GM19238 (cell line): ENCODE measurements around the gene MEG3.

Experiments
- DNase-seq: peaks from one replicate; pipeline ENCODE4 v3.0.0; 2011; ENCODE audit warnings: low spot score; ENCODE audit not compliant: insufficient read length

Gene MEG3

GRCh38 chr14:100895411-100895810 is 69.5 kb downstream of the MEG3 start:
- DNase-seq = no peak

DNA sequence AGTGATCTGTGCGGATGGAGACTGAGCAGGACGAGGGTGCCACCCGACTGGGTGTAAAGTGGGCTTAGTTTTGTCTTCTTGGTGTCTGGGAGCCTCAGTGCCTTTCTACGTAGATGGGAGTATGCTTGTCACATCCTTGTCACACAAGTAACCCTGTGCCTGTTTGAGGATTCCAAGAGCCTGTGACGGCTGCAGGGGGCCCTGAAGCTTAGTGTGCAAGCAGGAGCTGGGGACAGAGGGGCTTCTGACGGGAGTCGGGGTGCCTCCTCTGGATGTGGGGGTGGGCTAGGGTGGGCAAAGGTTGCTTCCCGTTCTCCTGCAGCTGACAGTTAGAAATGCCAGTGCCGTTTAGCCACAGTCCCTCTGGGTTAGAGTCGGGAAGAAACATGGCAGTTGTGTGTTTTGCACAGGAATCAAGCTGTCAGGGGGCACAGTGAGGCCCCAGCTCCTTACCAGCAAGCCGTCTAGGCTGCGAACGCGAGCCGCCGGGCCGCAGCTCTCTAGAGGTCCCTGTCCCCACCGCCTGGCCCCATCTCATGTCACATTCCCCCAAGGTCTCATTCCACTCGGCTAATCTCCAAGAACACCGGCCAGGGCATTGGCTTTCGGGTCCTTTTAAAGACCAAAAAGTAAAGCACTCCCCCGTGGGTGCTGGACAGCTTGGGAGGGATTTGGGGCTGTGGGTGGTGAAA is 70.6 kb downstream of the MEG3 start:
- DNase-seq = no peak

DNA sequence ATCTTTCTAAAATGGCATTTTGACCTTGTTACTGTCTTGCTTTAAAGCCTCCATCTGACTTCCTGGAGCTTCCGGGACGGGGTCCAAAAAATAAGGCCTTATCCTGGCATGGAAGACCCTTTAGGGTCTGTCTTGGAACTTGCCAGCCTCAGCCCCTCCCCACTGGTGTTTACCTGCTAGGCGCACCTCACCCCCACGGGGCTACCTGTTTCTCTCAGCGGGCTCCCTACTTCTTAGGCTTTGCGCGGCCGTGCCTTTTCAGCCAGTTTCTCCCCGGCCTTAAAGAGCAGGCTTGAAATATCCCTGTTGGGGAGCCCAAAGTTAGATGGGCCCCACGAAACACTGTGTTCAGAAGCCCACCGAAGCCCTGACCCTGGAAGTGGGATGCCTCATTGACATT is 72.5 kb downstream of the MEG3 start:
- no peak for DNase-seq

DNA sequence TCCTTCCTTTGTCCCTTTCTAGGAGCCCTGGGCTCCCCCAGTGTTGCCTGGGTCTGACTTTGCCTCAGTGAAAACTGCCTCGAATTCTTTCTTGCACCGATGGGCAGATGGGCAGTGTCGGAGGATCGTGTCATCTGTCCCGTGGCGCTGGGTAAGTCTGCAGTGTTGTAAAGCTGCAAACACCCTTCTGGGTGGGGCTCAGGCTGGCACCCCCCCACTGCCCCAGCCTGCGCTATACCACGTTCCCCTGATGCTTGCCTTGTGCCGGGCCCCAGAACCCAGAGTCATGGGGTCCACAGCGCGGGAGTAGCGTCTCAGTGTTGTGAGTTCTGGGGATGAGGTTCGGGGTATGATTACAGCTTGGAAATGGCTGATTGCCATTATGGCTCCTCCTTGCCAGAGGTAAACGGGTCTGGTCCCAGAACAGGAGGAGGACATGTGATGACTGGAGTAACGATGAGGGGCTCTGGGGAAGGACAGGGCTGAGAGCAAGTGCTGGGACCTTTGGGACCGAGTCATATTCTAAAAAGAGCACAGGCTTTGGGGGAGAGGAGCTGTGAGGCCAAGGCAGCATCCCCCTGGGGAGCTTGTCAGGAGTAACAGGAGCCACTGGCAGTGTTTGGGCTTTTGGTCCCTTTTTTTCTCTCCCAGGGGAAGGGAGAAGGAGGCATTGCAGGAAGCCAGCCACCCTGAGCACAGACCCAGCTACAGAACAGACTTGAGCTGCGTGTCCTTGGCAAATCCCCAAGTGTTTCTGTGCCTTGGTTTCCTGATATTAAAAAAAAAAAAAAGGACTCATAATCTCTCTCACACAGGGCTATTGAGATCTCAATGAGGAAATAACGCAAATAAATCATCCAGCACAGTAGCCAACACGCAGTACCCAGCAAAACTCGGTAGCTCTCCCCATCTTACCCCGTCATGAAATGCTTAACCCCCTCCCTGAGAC is 73.3 kb downstream of the MEG3 start:
- DNase-seq = no peak

DNA sequence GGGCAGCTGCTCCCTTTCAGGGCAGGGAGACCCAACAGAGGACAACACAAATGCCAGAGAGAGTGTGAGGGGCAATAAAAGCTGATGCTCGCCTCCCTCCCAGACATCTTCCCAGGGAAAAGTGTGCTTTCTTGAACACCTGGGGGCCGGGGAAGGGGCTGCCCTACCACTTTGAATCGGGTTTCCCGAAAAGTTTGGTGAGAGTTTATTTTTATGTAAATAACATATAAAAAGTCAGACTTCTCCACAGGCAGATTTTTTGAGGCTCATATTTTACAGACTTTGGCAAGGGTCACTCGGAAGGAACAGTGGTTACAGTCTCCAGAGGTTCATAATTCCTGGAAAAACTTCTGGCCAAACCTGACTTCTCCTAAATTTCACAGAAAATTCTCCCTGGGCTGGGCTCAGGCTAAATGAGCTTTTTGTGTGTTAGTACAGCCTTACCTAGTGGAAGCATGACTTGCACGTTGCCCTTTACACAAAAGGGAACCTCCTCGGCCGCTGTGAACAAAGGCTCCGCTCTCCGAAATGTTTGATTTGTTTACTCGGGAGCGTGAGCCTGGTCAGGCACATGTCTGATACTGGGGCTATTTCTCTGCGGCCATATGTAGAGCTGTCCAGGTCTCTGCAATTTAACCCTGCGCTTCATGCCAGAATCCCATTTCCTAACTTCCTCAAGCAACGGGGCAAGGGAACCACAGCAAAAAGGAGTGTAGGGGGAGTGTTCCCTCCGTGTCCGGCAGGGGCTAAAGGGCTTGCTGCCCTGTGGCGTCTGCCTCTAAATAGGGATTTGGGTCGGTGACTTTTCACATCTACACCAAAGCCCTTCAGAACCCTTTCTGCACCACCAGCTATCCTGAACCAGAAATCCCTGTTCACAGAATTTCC is 74.2 kb downstream of the MEG3 start:
- no peak for DNase-seq

DNA sequence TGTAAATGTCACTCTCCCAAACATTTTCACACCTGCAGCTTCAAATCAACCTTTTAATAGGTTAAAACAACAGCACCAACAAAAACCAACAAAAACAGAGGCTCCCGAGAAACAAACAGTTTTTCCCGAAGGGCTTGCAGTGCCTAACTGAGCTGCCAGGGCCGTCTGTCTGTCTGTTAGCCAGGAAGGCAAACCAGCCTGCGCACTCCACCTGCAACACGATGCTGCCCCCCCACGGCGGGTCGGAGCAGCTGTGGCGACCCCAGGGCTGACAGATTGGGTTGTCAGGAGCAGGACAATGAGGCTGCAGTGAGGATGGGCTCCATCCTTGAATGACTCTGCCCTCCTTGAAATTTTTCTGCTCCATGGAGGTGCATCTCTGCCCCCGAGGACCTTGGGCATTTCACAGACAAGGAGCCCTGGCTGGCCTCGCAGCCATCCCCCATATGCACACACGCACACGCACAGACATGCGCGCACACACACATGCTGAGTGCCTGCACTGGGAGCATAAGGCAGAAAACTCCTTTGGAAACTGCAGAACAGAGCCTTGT is 75.0 kb downstream of the MEG3 start:
- no peak for DNase-seq

- no peak for DNase-seq
Measured at GRCh38 chr14:100901391-100902183, 75.7 kb downstream of the MEG3 start.

DNA sequence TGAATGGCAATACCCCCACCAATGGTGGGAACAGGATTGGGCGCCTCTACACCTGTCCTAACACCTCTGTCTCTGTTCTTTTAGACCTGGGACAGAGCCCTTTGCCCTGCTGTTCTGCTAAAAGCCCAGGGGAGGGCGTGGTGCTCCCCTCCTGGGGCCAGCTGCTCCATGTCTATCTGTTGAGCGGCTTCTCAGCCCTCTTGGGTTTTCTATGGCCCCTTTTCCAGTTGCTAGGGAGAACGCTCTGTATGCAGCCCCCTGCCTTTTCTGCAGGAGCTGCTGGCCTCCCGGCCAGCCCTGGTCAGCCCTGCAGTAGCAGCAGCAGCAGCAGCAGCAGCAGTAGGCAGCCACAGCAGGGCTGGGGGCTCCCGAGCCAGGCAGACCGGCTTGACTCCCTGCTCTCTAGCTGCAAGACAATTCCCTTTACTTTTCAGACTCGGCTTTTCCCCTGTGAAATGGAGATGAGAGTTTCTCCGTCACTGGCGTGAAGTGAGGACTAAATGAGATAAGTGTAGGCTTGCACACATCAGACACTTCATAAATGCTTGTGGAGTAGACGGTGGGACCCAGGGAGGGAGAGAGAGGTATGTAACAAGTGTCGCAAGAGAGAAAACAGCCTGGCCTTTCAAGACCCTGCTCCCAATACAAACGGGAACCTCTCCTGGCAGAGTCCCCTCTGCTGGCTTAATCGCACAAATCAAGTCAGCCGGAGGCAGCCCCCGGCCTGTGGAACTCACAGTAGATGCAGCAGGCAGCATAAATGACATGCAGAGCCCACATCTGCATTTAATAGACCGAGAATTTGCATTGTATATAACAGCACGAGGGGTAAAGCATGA is 76.6 kb downstream of the MEG3 start:
- no peak for DNase-seq

GRCh38 chr14:100903134-100903468 is 77.2 kb downstream of the MEG3 start:
- no peak for DNase-seq

GRCh38 chr14:100903672-100904185 is 77.8 kb downstream of the MEG3 start, which contains the start of gene RTL1:
RTL1 (minus strand) TSS chr14:100903722; CDS start chr14:100884788, 18,934 bp downstream.
- DNase-seq = no peak

- no peak for DNase-seq
Measured at GRCh38 chr14:100904307-100905087, 78.6 kb downstream of the MEG3 start.

DNA sequence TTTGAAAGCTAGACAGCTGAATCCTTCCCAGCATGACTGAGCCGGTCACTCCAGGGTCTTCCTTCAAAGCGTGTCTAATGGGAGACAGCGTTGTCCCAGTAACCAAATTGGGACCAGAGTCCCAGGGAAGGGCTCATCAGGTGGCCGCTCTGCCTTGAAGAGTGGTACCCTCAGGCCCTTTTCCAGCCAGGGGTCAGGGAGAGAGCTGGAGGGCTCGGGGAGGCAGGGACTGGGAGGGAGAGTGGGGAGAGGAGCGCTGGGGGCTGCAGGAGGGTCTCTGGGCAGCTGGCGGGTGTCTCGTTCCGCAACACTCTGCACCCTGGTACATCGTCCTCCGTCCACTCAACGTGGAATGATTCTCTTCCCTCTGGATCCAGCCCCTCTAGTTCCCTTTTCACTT is 79.2 kb downstream of the MEG3 start:
- no peak for DNase-seq

DNA sequence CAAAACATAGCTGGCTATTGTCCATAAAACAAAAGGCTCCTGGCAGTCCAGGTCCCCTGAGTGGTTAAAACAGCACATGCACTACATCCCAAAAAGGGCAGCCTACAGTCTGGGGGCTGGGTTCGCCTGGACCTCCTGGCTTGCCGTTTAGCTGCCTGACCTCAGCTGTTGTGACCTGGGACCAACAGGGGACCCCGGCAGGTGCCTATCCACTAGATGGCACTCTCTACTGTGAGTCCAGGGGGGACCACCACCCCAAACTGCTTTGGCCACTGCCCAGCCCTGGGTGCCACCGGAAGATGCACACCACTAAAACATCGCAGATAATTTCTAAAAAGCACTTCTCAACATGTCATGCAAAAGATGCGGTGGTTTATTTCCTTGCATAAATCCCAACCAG is 80.5 kb downstream of the MEG3 start:
- no peak for DNase-seq

DNA sequence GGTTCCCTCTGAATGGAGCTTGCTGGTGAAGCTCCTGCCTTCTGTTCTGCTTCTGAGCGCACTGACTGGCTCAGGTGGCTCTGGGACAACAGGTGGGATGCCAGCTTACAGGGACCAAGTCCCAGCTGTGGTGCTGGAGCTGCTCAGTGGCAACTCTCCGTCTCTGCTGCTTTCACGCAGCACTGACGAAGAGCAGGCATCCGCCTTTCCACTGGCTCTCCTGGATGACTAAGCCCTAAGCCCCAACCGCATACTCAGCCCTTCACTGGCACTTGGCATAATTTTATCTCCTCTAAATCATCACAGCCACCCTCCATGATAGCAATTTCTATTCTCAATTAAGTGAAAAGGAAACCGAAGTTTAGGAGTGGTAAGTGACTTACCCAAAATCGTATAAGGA is 81.3 kb downstream of the MEG3 start:
- no peak for DNase-seq

DNA sequence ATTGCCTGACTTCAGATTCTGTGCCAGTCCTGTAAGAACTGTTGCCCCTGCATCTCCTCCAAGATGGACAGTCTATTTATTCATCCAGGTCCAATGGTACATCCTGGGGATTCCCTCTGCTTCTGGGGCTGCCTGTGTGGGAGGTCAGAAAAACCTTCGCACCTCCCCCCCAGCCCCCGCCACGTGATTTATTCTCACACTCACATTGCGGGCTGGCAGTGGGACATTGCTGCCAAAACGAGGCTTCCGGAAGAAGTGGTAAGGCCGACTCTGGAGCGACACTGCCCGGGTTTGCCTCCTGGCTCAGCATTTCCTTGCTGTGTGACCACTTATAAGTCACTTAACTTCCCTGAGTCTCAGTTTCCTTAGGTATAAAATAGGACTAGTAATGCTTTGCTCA is 83.5 kb downstream of the MEG3 start:
- DNase-seq = no peak
